Stimulated activated naive CD8-positive, alpha-beta T cell treated with anti-CD3 and anti-CD28 coated beads, Interleukin-15, amount 100 ng/mL, for 72 hours (primary cell): Measurements from ENCODE around the gene FZD10.
A peak's percentile ranks its signal among the peaks of the same experiment; 100 is the strongest.

Experiments used
- ATAC-seq: fragments of 150-1000 bp; cut with Tn5 transposase; 2 replicates; pipeline ENCODE4 v1.10.0; 2021; ENCODE audit warnings: mild to moderate bottlenecking, moderate library complexity
- DNase-seq, 2 donors: peaks; one replicate each; pipeline ENCODE4 v3.0.0; 2021 to 2022
- H3K27ac Mint-ChIP-seq, 2 donors: one replicate each; pipeline ENCODE4 v1.8.0; 2022; ENCODE audit warnings: mild to moderate bottlenecking in 2 of 2, mixed read lengths in 2 of 2, moderate library complexity in 2 of 2
- H3K27me3 Mint-ChIP-seq: one replicate; pipeline ENCODE4 v1.8.0; 2022; ENCODE audit warnings: mixed read lengths
- H3K4me1 Mint-ChIP-seq: one replicate; pipeline ENCODE4 v1.8.0; 2022; ENCODE audit warnings: mild to moderate bottlenecking, mixed read lengths
- H3K4me3 Mint-ChIP-seq, 2 donors: one replicate each; pipeline ENCODE4 v1.8.0; 2022; ENCODE audit warnings: mild to moderate bottlenecking in 2 of 2, mixed read lengths in 2 of 2, moderate library complexity in 1 of 2
- H3K9me3 Mint-ChIP-seq, 2 donors: one replicate each; pipeline ENCODE4 v1.8.0; 2022; ENCODE audit warnings: mixed read lengths in 2 of 2

The FZD10 gene

DNA sequence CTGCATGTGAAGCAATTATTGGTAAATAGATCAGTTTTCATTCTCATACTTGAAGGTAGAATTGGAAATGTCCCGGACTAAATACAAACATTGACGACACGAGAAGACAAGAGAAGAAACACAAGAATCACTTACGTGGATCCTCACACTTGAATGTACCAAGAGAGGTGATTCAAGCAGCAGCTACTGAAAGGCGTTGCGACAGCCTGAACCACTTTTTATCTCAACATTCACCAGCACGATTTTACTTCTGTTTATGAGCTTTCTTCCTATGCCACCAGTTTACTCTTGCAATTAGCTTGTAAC, 3.6 kb upstream of the FZD10 start:
- no peaks in the 10 kb centered on the region for H3K9me3 Mint-ChIP-seq
- H3K4me3 Mint-ChIP-seq, result no peak overlapping the region
- peaks cover 10% of the 10 kb centered on the region for H3K27me3 Mint-ChIP-seq
- ATAC-seq (no peak), DNase-seq (no peak)
- no peak overlapping the region for H3K27ac Mint-ChIP-seq
- peaks cover 23% of the 10 kb centered on the region for H3K4me1 Mint-ChIP-seq

DNA sequence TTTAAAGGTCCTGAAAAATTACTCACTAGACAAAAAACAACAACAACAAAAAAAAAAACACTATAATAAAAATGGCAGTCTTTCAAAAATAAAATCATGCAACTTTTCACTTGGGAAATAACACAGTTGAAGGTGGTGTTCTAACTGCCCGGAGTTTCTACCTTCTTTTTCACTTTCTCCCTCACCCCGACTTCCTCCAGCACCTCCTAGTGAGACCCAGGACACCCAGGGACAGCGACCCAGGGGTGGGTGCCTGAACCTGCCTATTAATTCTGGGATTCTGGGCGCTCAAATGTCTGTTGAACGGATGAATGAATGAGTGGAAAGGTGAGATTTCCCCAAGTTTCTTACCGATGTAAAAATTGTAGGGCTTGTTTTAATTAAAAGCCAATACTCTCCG, 2.0 kb upstream of the FZD10 start:
- no peak for ATAC-seq
- peaks cover 26% of the 10 kb centered on the region for H3K27me3 Mint-ChIP-seq

DNA sequence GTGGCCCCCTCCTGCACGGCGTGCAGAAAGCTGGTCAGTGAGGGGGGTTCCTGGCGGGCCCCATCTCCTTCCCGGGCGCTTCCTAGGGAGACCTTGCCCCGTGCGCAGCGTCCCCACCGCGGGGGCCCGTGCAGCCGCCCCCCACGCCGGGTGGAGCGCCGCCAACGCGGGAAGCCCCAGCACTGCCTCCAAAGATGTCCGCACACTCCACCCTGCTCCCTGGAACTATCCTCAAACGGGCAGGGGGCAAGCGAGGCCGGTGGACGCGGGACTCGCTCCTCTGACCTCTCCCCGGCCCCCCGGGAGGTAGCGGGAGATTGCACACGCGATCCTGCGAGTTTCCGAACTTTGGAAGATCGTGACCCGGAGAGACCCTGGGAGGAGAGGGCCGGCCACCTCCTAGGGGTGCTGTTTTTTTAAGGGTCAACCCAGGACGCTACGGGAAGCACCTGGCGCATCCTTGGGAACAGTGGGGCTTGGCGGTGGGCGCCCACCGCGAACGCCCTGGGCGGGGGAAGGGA, 1.5 kb upstream of the FZD10 start:
- DNase-seq, result no peak
- no peak for ATAC-seq
- H3K27ac Mint-ChIP-seq, result no peak overlapping the region
- H3K9me3 Mint-ChIP-seq, result no peaks in the 10 kb centered on the region
- H3K27me3 Mint-ChIP-seq, result peaks cover 31% of the 10 kb centered on the region
- peak overlapping the region in 1 of 2 donors; percentile 39 for H3K4me3 Mint-ChIP-seq
- H3K4me1 Mint-ChIP-seq, result peaks cover 25% of the 10 kb centered on the region

More for the DNA sequence above, 2.0 kb upstream of the FZD10 start:
- Mint-ChIP-seq H3K4me3 (peak overlapping the region in 1 of 2 donors; percentile 35), H3K27ac (no peak overlapping the region), H3K4me1 (peaks cover 25% of the 10 kb centered on the region), H3K9me3 (no peaks in the 10 kb centered on the region)
- DNase-seq, result no peak

DNA sequence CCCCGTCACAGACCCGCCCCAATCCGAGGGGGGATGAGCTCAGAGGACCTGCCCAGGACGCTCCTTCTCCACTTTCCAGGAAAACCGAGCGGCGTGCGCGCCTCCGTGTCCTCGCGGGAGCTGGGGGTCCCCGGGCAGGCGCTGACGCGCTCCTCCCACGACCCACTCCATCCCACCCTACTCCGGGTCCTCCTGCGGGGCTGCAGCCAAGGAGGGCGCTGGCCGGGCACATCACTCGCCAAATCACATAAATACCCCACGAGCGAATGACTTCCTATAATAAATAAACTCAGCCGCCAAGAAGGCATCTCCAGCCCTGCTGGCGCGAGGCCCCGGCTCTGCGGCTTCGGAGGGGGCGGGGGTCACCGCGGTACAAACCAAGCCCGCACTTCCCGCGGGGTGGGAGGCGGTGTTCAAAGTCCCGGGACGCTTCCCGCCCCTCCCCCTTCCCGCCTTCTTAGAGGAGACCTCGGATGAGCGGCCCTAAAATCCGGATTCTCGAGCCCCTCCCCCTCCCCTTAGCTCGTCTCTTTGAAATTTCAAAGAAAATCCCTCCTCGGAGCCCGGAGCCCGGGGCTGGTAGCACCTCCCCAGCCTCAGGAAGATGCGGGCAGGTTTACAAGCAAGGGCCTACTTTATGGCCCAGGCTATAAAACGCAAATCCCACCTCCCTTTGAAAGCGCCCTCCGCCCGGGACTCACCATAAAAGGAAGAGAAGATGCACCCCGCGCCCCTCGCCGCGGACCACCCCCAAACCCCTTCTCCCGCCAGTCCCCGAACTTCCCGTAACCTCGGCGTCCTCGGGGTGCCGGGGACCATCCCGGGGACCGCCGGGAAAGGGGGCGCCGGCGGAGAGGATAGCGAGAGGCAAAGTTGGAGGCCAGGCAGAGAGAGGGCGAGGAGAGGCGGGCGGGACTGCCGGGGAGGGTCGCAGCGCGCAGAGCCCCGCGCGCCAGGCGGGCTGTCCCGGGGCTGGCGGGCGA, 712 bp upstream of the FZD10 start:
- ATAC-seq, result peak; percentile 14
- Mint-ChIP-seq H3K9me3 (no peaks in the 10 kb centered on the region), H3K27me3 (peaks cover 39% of the 10 kb centered on the region), H3K27ac (no peak overlapping the region), H3K4me3 (peak overlapping the region; percentile 60 to 73), H3K4me1 (peaks cover 25% of the 10 kb centered on the region)
- DNase-seq, result no peak

DNA sequence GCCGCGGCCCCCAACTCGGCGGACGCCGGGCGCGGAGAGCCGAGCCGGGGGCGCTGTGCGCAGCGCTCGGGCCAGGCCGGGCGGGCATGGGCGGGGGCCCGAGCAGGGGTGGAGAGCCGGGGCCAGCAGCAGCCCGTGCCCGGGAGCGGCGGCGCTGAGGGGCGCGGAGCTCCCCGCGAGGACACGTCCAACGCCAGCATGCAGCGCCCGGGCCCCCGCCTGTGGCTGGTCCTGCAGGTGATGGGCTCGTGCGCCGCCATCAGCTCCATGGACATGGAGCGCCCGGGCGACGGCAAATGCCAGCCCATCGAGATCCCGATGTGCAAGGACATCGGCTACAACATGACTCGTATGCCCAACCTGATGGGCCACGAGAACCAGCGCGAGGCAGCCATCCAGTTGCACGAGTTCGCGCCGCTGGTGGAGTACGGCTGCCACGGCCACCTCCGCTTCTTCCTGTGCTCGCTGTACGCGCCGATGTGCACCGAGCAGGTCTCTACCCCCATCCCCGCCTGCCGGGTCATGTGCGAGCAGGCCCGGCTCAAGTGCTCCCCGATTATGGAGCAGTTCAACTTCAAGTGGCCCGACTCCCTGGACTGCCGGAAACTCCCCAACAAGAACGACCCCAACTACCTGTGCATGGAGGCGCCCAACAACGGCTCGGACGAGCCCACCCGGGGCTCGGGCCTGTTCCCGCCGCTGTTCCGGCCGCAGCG, 639 bp downstream of the FZD10 start:
- Mint-ChIP-seq H3K27me3 (peaks cover 51% of the 10 kb centered on the region), H3K27ac (no peak overlapping the region), H3K9me3 (no peaks in the 10 kb centered on the region), H3K4me1 (peaks cover 25% of the 10 kb centered on the region), H3K4me3 (peak overlapping the region; percentile 62 to 69)
- ATAC-seq, result no peak
- DNase-seq, result peak in 1 of 2 donors; percentile 3

DNA sequence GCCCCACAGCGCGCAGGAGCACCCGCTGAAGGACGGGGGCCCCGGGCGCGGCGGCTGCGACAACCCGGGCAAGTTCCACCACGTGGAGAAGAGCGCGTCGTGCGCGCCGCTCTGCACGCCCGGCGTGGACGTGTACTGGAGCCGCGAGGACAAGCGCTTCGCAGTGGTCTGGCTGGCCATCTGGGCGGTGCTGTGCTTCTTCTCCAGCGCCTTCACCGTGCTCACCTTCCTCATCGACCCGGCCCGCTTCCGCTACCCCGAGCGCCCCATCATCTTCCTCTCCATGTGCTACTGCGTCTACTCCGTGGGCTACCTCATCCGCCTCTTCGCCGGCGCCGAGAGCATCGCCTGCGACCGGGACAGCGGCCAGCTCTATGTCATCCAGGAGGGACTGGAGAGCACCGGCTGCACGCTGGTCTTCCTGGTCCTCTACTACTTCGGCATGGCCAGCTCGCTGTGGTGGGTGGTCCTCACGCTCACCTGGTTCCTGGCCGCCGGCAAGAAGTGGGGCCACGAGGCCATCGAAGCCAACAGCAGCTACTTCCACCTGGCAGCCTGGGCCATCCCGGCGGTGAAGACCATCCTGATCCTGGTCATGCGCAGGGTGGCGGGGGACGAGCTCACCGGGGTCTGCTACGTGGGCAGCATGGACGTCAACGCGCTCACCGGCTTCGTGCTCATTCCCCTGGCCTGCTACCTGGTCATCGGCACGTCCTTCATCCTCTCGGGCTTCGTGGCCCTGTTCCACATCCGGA, 1.4 kb downstream of the FZD10 start:
- DNase-seq (no peak), ATAC-seq (no peak)
- H3K4me3 Mint-ChIP-seq, result peak overlapping the region; percentile 42 to 69

DNA sequence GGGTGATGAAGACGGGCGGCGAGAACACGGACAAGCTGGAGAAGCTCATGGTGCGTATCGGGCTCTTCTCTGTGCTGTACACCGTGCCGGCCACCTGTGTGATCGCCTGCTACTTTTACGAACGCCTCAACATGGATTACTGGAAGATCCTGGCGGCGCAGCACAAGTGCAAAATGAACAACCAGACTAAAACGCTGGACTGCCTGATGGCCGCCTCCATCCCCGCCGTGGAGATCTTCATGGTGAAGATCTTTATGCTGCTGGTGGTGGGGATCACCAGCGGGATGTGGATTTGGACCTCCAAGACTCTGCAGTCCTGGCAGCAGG, 1.9 kb downstream of the FZD10 start:
- ATAC-seq, result no peak
- peaks cover 64% of the 10 kb centered on the region for H3K27me3 Mint-ChIP-seq
- H3K4me1 Mint-ChIP-seq, result peaks cover 25% of the 10 kb centered on the region
- H3K27ac Mint-ChIP-seq, result no peak overlapping the region
- no peak overlapping the region for H3K4me3 Mint-ChIP-seq
- no peak for DNase-seq
- H3K9me3 Mint-ChIP-seq, result no peaks in the 10 kb centered on the region

More for the DNA sequence above, 1.4 kb downstream of the FZD10 start:
- H3K9me3 Mint-ChIP-seq, result no peaks in the 10 kb centered on the region
- H3K27ac Mint-ChIP-seq, result no peak overlapping the region
- peaks cover 25% of the 10 kb centered on the region for H3K4me1 Mint-ChIP-seq
- H3K27me3 Mint-ChIP-seq, result peaks cover 59% of the 10 kb centered on the region

DNA sequence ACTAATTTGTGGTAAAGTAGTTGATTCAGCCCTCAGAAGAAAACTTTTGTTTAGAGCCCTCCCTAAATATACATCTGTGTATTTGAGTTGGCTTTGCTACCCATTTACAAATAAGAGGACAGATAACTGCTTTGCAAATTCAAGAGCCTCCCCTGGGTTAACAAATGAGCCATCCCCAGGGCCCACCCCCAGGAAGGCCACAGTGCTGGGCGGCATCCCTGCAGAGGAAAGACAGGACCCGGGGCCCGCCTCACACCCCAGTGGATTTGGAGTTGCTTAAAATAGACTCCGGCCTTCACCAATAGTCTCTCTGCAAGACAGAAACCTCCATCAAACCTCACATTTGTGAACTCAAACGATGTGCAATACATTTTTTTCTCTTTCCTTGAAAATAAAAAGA, 2.7 kb downstream of the FZD10 start:
- no peaks in the 10 kb centered on the region for H3K9me3 Mint-ChIP-seq
- H3K27ac Mint-ChIP-seq, result no peak overlapping the region
- no peak overlapping the region for H3K4me3 Mint-ChIP-seq
- peaks cover 25% of the 10 kb centered on the region for H3K4me1 Mint-ChIP-seq
- ATAC-seq (no peak), DNase-seq (no peak)
- peaks cover 70% of the 10 kb centered on the region for H3K27me3 Mint-ChIP-seq

DNA sequence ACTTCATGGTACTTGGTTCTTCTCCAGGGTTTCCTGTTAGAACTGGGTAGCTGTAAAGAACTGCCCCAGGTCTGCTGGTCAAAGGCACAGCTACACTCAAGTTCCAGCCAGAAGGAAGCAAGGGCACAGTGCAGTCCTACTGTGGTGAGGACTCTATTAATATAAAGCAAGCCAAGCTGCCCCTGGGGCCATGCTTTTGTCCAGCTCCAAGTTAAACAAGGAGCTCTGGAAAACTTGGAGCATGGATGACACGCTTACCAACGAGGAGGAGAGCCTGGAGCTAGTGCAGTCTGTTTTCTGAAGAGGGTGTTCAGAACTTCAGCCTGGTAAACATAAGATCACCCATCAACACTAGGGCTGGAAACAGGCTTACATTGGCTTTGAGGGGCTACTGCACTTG, 4.0 kb downstream of the FZD10 start:
- Mint-ChIP-seq H3K4me1 (peaks cover 15% of the 10 kb centered on the region), H3K9me3 (no peaks in the 10 kb centered on the region), H3K27me3 (peaks cover 84% of the 10 kb centered on the region), H3K4me3 (no peak overlapping the region), H3K27ac (no peak overlapping the region)
- DNase-seq (no peak), ATAC-seq (no peak)

DNA sequence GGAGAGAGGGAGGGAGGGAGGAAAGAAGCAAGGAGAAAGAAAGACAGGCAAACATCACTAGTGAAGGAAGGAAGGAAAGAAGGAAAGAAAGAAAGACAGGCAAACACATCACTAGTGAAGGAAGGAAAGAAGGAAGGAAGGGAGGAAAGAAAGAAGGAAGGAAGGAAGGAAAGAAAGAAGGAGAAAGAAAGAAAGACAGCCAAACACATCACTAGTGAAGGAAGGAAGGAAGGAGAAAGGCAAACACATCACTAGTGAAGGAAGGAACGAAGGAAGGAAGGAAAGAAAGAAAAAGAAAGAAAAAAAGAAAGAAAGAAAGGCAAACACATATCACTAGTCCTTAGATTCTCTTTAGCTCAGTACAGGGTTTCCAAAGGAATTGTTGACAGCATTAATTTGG, 5.3 kb downstream of the FZD10 start:
- peaks cover 90% of the 10 kb centered on the region for H3K27me3 Mint-ChIP-seq
- no peak for ATAC-seq

DNA sequence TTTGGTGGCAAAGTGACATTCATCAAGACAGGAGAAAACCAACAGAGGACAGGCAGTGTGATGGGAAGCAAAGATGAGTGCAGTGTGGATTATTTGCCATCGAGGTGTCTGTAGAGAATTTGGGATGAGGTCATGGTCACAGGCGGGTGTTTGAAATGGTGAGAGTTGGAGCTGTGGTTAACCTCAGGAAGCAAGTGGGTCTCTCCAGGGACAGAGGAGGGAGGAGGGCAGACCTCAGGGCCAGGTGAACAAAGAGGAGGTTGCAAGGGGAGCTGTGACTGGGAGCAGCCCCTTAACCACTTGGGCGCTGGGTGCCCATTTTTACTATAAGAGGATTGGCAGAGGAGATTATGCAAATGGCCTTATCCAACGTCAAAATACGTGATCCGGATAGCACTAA, 7.0 kb downstream of the FZD10 start:
- no peaks in the 10 kb centered on the region for H3K4me1 Mint-ChIP-seq
- H3K9me3 Mint-ChIP-seq, result no peaks in the 10 kb centered on the region
- no peak overlapping the region for H3K4me3 Mint-ChIP-seq
- peaks cover 86% of the 10 kb centered on the region for H3K27me3 Mint-ChIP-seq
- H3K27ac Mint-ChIP-seq, result no peak overlapping the region
- DNase-seq, result no peak
- ATAC-seq, result no peak

More for the DNA sequence above, 5.3 kb downstream of the FZD10 start:
- Mint-ChIP-seq H3K27ac (no peak overlapping the region), H3K9me3 (no peaks in the 10 kb centered on the region), H3K4me1 (peaks cover 11% of the 10 kb centered on the region), H3K4me3 (no peak overlapping the region)
- DNase-seq, result no peak

DNA sequence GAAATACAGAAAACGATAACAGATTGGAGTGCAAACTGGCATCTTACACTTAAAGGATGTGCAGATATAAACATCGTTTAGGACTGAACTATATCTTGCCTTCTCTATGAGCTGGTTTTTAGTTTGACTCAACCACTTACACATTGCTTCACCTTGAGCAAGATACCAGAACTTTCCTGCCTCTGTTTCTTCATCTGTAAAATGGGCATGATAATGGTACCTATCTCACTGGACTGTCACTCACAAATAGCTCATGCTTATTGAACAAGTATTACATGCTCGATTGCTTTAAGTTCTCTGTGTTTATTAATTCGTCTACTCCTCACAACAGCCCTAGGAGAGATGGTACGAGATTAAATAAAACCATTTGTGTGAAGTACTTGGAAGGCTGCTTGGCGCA, 7.7 kb downstream of the FZD10 start:
- H3K27ac Mint-ChIP-seq, result no peak overlapping the region
- H3K4me1 Mint-ChIP-seq, result no peaks in the 10 kb centered on the region
- no peaks in the 10 kb centered on the region for H3K9me3 Mint-ChIP-seq
- DNase-seq (no peak), ATAC-seq (no peak)
- no peak overlapping the region for H3K4me3 Mint-ChIP-seq
- peaks cover 79% of the 10 kb centered on the region for H3K27me3 Mint-ChIP-seq

DNA sequence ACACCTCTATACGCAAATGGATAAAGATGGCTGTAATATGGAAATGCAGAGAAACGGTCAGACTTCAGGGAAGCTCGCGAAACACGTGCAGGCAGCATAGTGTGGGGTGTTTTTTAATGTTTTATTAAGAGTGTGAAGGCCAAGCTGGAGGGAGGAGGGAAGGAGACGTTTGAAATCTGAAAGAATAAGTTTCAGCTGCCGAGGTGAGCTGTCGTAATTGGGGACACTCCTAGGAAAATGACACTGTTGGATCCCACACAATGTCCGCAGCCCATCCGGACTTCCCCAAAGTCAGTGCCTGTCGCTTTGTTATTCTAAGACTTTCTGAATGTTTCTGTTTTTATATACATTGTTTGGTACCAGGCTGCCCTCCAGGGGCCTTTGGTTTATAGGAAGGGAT, 8.3 kb downstream of the FZD10 start:
- Mint-ChIP-seq H3K4me3 (no peak overlapping the region), H3K9me3 (no peaks in the 10 kb centered on the region), H3K27me3 (peaks cover 73% of the 10 kb centered on the region), H3K4me1 (no peaks in the 10 kb centered on the region), H3K27ac (peak overlapping the region in 1 of 2 donors; percentile 28)
- ATAC-seq, result no peak
- no peak for DNase-seq

DNA sequence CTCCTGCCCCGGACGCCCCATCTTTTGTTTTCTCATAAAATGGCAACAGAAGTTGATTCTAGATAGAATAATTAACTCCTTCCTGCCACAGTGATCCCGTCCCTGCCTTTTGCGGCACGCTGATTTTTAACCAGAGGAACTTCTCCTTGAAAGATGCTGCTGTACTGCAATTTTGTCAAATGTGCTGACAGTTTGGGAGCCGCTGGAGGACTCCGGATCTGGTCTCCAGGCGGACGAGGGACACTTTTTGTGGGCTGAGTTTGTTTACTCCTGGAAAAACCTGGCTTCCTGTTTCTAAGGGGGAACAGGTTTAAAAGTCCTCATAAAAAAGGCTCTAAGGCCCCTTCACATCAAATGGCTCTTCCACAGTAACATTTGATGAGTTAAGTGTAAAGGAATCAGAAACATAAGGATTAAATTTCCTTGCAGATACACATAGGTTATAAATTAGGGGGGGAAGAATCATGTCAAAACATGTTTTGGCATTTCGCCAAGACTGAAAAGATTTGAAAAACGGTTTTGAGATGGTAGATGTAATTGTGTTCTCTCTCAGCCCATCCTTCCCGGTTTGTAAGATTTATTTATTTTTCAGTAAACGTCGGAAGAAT, 15.5 kb downstream of the FZD10 start:
- H3K27me3 Mint-ChIP-seq, result peaks cover 72% of the 10 kb centered on the region
- ATAC-seq (no peak), DNase-seq (no peak)
- H3K9me3 Mint-ChIP-seq, result peaks cover 5 to 10% of the 10 kb centered on the region in 2 donors
- peak overlapping the region in 1 of 2 donors; percentile 71 for H3K27ac Mint-ChIP-seq
- no peak overlapping the region for H3K4me3 Mint-ChIP-seq
- H3K4me1 Mint-ChIP-seq, result no peaks in the 10 kb centered on the region

DNA sequence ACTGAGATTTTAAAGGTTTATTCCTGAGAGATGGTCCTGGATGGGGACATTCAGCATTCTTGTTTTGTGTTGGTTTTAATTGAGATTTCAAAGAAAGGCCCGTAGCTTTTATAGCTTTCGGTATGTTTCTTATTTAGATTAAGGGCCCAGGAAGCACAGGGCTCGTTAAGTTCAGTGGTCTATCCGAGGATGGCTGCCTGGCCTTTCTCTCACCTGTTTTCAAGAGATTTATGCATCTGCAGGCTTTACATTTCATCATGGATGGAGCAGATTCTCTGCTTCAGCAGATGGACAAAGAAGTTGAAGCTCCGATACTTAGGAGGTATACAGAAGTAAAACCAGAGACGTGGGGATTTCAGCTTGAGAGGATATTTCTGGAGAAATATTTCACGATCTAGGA, 16.0 kb downstream of the FZD10 start:
- H3K27ac Mint-ChIP-seq, result no peak overlapping the region
- ATAC-seq (no peak), DNase-seq (no peak)
- peaks cover 5 to 13% of the 10 kb centered on the region in 2 donors for H3K9me3 Mint-ChIP-seq
- H3K4me3 Mint-ChIP-seq, result no peak overlapping the region
- H3K27me3 Mint-ChIP-seq, result peaks cover 73% of the 10 kb centered on the region
- H3K4me1 Mint-ChIP-seq, result no peaks in the 10 kb centered on the region
